Measurements from ENCODE around the gene UBAP1. TPM values are rescaled to one million over a fixed set of nuclear protein-coding genes. Genes with fewer than 3 reads are reported as not detected.

The UBAP1 gene
- total and polyA plus RNA-seq, 2 of the 4 experiments (the other 2 are of a cell fraction) = 30.6 to 37.0 TPM

DNA sequence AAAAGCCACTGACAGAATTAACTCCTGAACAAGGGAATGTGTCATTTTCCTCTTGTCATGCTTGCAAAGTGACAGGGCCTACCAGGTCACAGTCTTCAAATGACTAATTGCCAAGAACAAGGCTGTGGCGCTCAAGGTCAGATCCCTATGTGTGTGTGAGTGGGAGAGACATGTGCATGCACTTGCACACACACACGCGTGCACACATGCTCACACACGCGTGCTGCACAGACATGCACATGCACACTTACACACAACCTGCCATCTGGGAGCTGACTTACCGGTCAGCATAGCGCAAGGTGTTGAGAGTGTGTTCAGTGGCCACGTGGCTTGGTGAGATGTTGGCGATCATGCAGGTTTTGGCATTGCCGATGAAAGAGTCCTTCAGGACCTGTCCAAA is 80.5 kb downstream of the UBAP1 start:
- no peak overlapping the region for H2BK5ac ChIP-seq (ENCODE audit: low read depth, low read length, poor library complexity, severe bottlenecking)
- H3K36me3 ChIP-seq (ENCODE audit: control insufficient read depth, insufficient read depth, low read length) = peaks cover 4% of the 10 kb centered on the region; the same call in 1 of the 2 replicates
- no peak for TF ChIP-seq MXI1 (IDR thresholded peaks at IDR 0.05; ENCODE audit: borderline replicate concordance, low read depth, low read length)
- TF ChIP-seq SMC3 (IDR thresholded peaks at IDR 0.05; ENCODE audit: low read depth, low read length) = no peak
- TF ChIP-seq, protein P1, sequence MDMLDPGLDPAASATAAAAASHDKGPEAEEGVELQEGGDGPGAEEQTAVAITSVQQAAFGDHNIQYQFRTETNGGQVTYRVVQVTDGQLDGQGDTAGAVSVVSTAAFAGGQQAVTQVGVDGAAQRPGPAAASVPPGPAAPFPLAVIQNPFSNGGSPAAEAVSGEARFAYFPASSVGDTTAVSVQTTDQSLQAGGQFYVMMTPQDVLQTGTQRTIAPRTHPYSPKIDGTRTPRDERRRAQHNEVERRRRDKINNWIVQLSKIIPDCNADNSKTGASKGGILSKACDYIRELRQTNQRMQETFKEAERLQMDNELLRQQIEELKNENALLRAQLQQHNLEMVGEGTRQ (IDR thresholded peaks at IDR 0.05; ENCODE audit: low read depth, low read length) = no peak
- no peak for TF ChIP-seq FOS (IDR thresholded peaks at IDR 0.05; ENCODE audit: low read depth, low read length)
- TF ChIP-seq, protein P2, sequence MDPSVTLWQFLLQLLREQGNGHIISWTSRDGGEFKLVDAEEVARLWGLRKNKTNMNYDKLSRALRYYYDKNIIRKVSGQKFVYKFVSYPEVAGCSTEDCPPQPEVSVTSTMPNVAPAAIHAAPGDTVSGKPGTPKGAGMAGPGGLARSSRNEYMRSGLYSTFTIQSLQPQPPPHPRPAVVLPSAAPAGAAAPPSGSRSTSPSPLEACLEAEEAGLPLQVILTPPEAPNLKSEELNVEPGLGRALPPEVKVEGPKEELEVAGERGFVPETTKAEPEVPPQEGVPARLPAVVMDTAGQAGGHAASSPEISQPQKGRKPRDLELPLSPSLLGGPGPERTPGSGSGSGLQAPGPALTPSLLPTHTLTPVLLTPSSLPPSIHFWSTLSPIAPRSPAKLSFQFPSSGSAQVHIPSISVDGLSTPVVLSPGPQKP (IDR thresholded peaks at IDR 0.05; ENCODE audit: borderline replicate concordance, low read depth, low read length) = no peak
- TF ChIP-seq MAZ (IDR thresholded peaks at IDR 0.05; ENCODE audit: borderline replicate concordance, low read depth, low read length) = no peak
- TF ChIP-seq POLR2A (IDR thresholded peaks at IDR 0.05; ENCODE audit: low read depth, low read length) = no peak
- no peak for TF ChIP-seq CTCF (conservative IDR thresholded peaks at IDR 0.05; ENCODE audit: low read depth, low read length)
- no peak for TF ChIP-seq CHD1 (IDR thresholded peaks at IDR 0.05; ENCODE audit: low read depth, low read length)
- TF ChIP-seq NFE2L2 (IDR thresholded peaks at IDR 0.05; ENCODE audit: low read depth, low read length) = no peak
- no peak for TF ChIP-seq BHLHE40 (IDR thresholded peaks at IDR 0.05; ENCODE audit: low read depth, low read length)
- TF ChIP-seq MAFK (IDR thresholded peaks at IDR 0.05; ENCODE audit: low read depth, low read length) = no peak
- no peak for TF ChIP-seq RFX5 (IDR thresholded peaks at IDR 0.05; ENCODE audit: low read depth, low read length)
- no peak for TF ChIP-seq CEBPB (IDR thresholded peaks at IDR 0.05; ENCODE audit: low read depth, low read length)
- TF ChIP-seq RCOR1 (IDR thresholded peaks at IDR 0.05; ENCODE audit: insufficient replicate concordance, low read length) = no peak
- TF ChIP-seq RAD21 (IDR thresholded peaks at IDR 0.05; ENCODE audit: low read length) = no peak
- BruUV-seq (replicated peaks) = no TSS peak
- peaks cover 13% of the 10 kb centered on the region for H3K4me1 ChIP-seq (ENCODE audit: control insufficient read depth, insufficient read depth, low read length)
- H3K79me1 ChIP-seq (ENCODE audit: low read depth in 1 of 2, low read length in 2 of 2) = peaks cover 0 to 12% of the 10 kb centered on the region in 2 experiments; a peak in 2 of 4 replicates
- H3K23ac ChIP-seq (ENCODE audit: low read depth, low read length) = no peak overlapping the region
- dilution Hi-C loops (cut with HindIII; ENCODE audit: low sequenced_read_pairs, unreplicated experiment) = no loop called here
- POLR2A ChIA-PET (ENCODE audit: unreplicated experiment) = no interaction called here
- no peaks in the 10 kb centered on the region for H3K27me3 ChIP-seq (ENCODE audit: control insufficient read depth, insufficient read depth, low read length)
- H3K9me3 ChIP-seq (ENCODE audit: control insufficient read depth, insufficient read depth, low read length) = no peaks in the 10 kb centered on the region
- H3K4me3 ChIP-seq (ENCODE audit: insufficient read depth, low read depth, low read length) = no peak overlapping the region
- ATAC-seq (ENCODE audit: low read depth) = no peak
- H4K8ac ChIP-seq (ENCODE audit: low read depth in 2 of 2, low read length in 2 of 2) = no peak overlapping the region
- no peak overlapping the region for H2AK9ac ChIP-seq (replicated peaks; ENCODE audit: low read depth, low read length, poor library complexity)
- H3K9me1 ChIP-seq (ENCODE audit: insufficient read depth, low read length) = peaks cover 10% of the 10 kb centered on the region; the same call in 1 of the 2 replicates
- in situ Hi-C loops (cut with MboI; ENCODE audit: low sequenced_read_pairs) = no loop called here
- no peak overlapping the region for H3K9ac ChIP-seq (ENCODE audit: low read depth, low read length)
- H4K5ac ChIP-seq (ENCODE audit: low read depth, low read length) = no peak overlapping the region
- no peak overlapping the region for H3K27ac ChIP-seq (ENCODE audit: insufficient read depth, low read length)
- no peak overlapping the region for H2AK5ac ChIP-seq (ENCODE audit: low read depth, low read length)
- H2BK120ac ChIP-seq (ENCODE audit: low read depth, low read length) = no peak overlapping the region
- no peak overlapping the region for H2BK15ac ChIP-seq (ENCODE audit: low read depth, low read length)
- H3K4me2 ChIP-seq (ENCODE audit: low read depth, low read length) = no peak overlapping the region
- H2AFZ ChIP-seq (replicated peaks; ENCODE audit: low read length, poor library complexity) = no peak overlapping the region
- no CpG with 5 or more reads among the region's 10 CpGs for WGBS, 2 experiments (ENCODE audit: extremely low coverage in 2 of 2, insufficient read length in 1 of 2)
- no peak overlapping the region for H2BK20ac ChIP-seq (ENCODE audit: low read depth, low read length)
- H3K14ac ChIP-seq (replicated peaks; ENCODE audit: low read depth, low read length) = no peak overlapping the region
- no peak for DNase-seq
- H3K4ac ChIP-seq (ENCODE audit: low read depth, low read length) = no peak overlapping the region
- no peak overlapping the region for H3K56ac ChIP-seq (ENCODE audit: extremely low read depth, insufficient read depth, low read length)
- H4K20me1 ChIP-seq (ENCODE audit: insufficient read depth, low read length) = no peaks in the 10 kb centered on the region
- CTCF ChIA-PET = no interaction called here
- intact Hi-C loops (cut with micrococcal nuclease) = no loop called here
- no peak overlapping the region for H4K91ac ChIP-seq (ENCODE audit: insufficient read depth, low read depth, low read length)
- no peak overlapping the region for H3K18ac ChIP-seq (ENCODE audit: low read depth, low read length)

Data from IMR-90 (cell line).